ENCODE results near the gene ADD2. TPM values are rescaled to one million over a fixed set of nuclear protein-coding genes. Genes with fewer than 3 reads are reported as not detected.

ADD2 gene
- total and polyA plus RNA-seq, 2 experiments from 2014 or later: 34.6 to 223 TPM

GRCh38 chr2:70657246-70657645 is 110.8 kb downstream of the ADD2 start:
- H3F3A ChIP-seq (replicated peaks; ENCODE audit: low read depth): no peaks in the 10 kb centered on the region
- Mint-ChIP-seq H3K27ac (no peak overlapping the region), H3K4me3 (no peak overlapping the region), H3K27me3 (ENCODE audit: insufficient read depth, low read depth, poor library complexity) (peaks cover 21% of the 10 kb centered on the region), H3K36me3 (ENCODE audit: low read depth) (peaks cover 10% of the 10 kb centered on the region), H3K4me1 (peaks cover 27% of the 10 kb centered on the region), H3K9me3 (no peaks in the 10 kb centered on the region; the same call in 2 of the 3 replicates)
- DNase-seq (ENCODE audit: low spot score): no peak
- H3K27me3 ChIP-seq (ENCODE audit: insufficient read depth): peaks cover 40% of the 10 kb centered on the region
- H3K4me3 ChIP-seq: no peak overlapping the region
- peaks cover 19% of the 10 kb centered on the region for H3K4me1 ChIP-seq (ENCODE audit: insufficient read depth)
- peak; percentile 17 for ATAC-seq
- H3K36me3 ChIP-seq (ENCODE audit: insufficient read depth): 0 out of 2 replicates have a peak, but pooled peaks cover 6% of the 10 kb centered on the region
- no peak overlapping the region for H3K27ac ChIP-seq (ENCODE audit: low read depth)
- H4K20me1 ChIP-seq (replicated peaks; ENCODE audit: insufficient read depth): no peaks in the 10 kb centered on the region; the same call in 1 of the 2 replicates
- no peaks in the 10 kb centered on the region for H3K79me2 ChIP-seq (replicated peaks; ENCODE audit: insufficient read depth)
- TF ChIP-seq EZH2 (IDR thresholded peaks at IDR 0.05; ENCODE audit: low read depth, unreplicated experiment): no peak
- no peaks in the 10 kb centered on the region for H3K9me2 ChIP-seq (ENCODE audit: insufficient read depth)
- no peak overlapping the region for H3K4me2 ChIP-seq
- no peak overlapping the region for H2AFZ ChIP-seq

GRCh38 chr2:70656421-70657010 is 111.5 kb downstream of the ADD2 start:
- H3K4me1 ChIP-seq (ENCODE audit: insufficient read depth): peaks cover 19% of the 10 kb centered on the region
- H3F3A ChIP-seq (replicated peaks; ENCODE audit: low read depth): no peaks in the 10 kb centered on the region
- no peaks in the 10 kb centered on the region for H3K36me3 ChIP-seq (ENCODE audit: insufficient read depth)
- ATAC-seq (peak; percentile 10; the same call in 1 of the 3 replicates), DNase-seq (ENCODE audit: low spot score) (no peak)
- no peaks in the 10 kb centered on the region; the same call in 1 of the 2 replicates for H4K20me1 ChIP-seq (replicated peaks; ENCODE audit: insufficient read depth)
- H3K27me3 ChIP-seq (ENCODE audit: insufficient read depth): peaks cover 47% of the 10 kb centered on the region
- no peak overlapping the region for H3K4me3 ChIP-seq
- H3K4me3 Mint-ChIP-seq: no peak overlapping the region
- no peaks in the 10 kb centered on the region for H3K9me2 ChIP-seq (ENCODE audit: insufficient read depth)
- H3K27ac Mint-ChIP-seq: no peak overlapping the region
- no peaks in the 10 kb centered on the region; the same call in 2 of the 3 replicates for H3K9me3 Mint-ChIP-seq
- H3K79me2 ChIP-seq (replicated peaks; ENCODE audit: insufficient read depth): no peaks in the 10 kb centered on the region
- H3K27ac ChIP-seq (ENCODE audit: low read depth): no peak overlapping the region
- H2AFZ ChIP-seq: no peak overlapping the region
- H3K36me3 Mint-ChIP-seq (ENCODE audit: low read depth): peaks cover 3% of the 10 kb centered on the region; the same call in 2 of the 3 replicates
- peaks cover 27% of the 10 kb centered on the region for H3K4me1 Mint-ChIP-seq
- H3K4me2 ChIP-seq: no peak overlapping the region
- peaks cover 21% of the 10 kb centered on the region for H3K27me3 Mint-ChIP-seq (ENCODE audit: insufficient read depth, low read depth, poor library complexity)
- no peak for TF ChIP-seq CTCF (conservative IDR thresholded peaks at IDR 0.05; ENCODE audit: low read depth in 2 of 2)
- TF ChIP-seq CREB1 (CRISPR knock-in tag; IDR thresholded peaks at IDR 0.05; ENCODE audit: low read depth): no peak
- no peak for TF ChIP-seq ZNF114 (CRISPR knock-in tag; IDR thresholded peaks at IDR 0.05)
- TF ChIP-seq JUNB (IDR thresholded peaks at IDR 0.05; ENCODE audit: unreplicated experiment): no peak
- TF ChIP-seq STAT1 (IDR thresholded peaks at IDR 0.05; ENCODE audit: unreplicated experiment): no peak
- no peak for TF ChIP-seq NANOG (IDR thresholded peaks at IDR 0.05; ENCODE audit: borderline replicate concordance)
- TF ChIP-seq EZH2 (IDR thresholded peaks at IDR 0.05; ENCODE audit: low read depth, unreplicated experiment): no peak
- TF ChIP-seq EZH2phosphoT487 (IDR thresholded peaks at IDR 0.05; ENCODE audit: unreplicated experiment): no peak
- TF ChIP-seq ETS1 (IDR thresholded peaks at IDR 0.05): no peak
- no peak for TF ChIP-seq REST (IDR thresholded peaks at IDR 0.05; ENCODE audit: unreplicated experiment)
- TF ChIP-seq ZNF331 (CRISPR knock-in tag; IDR thresholded peaks at IDR 0.05; ENCODE audit: low read depth): no peak

Measured in GM23338 (cell line).